Liver (tissue), 9 donors: ENCODE results near the gene KLHDC9. TPM values are rescaled to one million over a fixed set of nuclear protein-coding genes. Genes with fewer than 3 reads are reported as not detected.
A peak's percentile ranks its signal among the peaks of the same experiment; 100 is the strongest.

Source experiments
- DNase-seq: peaks from one replicate; pipeline ENCODE4 v3.0.0-alpha.2; 2017; ENCODE audit warnings: low spot score
- H3K27ac ChIP-seq, 2 donors: one replicate each; pipeline ENCODE4 v1.7.0; 2013; ENCODE audit warnings: inconsistent platforms in 2 of 2, low read length in 2 of 2, control low read depth in 1 of 2, low read depth in 1 of 2, mild to moderate bottlenecking in 1 of 2
- H3K27me3 ChIP-seq, 4 donors: one replicate each; pipeline versions ENCODE4 v1.6.1 to v1.7.0; 2013; ENCODE audit warnings: low read length in 3 of 4, inconsistent platforms in 1 of 4, mild to moderate bottlenecking in 1 of 4, moderate library complexity in 1 of 4; ENCODE audit not compliant: control insufficient read depth in 4 of 4, insufficient read depth in 4 of 4
- H3K36me3 ChIP-seq, 4 donors: one replicate each; pipeline versions ENCODE4 v1.6.1 to v1.7.0; 2013; ENCODE audit warnings: low read length in 3 of 4, mild to moderate bottlenecking in 3 of 4, low read depth in 1 of 4, moderate library complexity in 1 of 4; ENCODE audit not compliant: control insufficient read depth in 4 of 4, insufficient read depth in 3 of 4
- H3K4me1 ChIP-seq, 4 donors: one replicate each; pipeline versions ENCODE4 v1.6.1 to v1.7.0; 2013; ENCODE audit warnings: low read length in 3 of 4, mild to moderate bottlenecking in 3 of 4, moderate library complexity in 1 of 4; ENCODE audit not compliant: control insufficient read depth in 4 of 4, insufficient read depth in 4 of 4
- H3K4me3 ChIP-seq, 3 donors: one replicate each; pipeline versions ENCODE4 v1.6.1 to v1.7.0; 2013; ENCODE audit warnings: low read length in 3 of 3, control low read depth in 1 of 3, low read depth in 1 of 3, mild to moderate bottlenecking in 1 of 3
- H3K9ac ChIP-seq, 2 donors: one replicate each; pipeline ENCODE4 v1.7.0; 2013; ENCODE audit warnings: low read length in 2 of 2, mild to moderate bottlenecking in 2 of 2, moderate library complexity in 2 of 2, control low read depth in 1 of 2, low read depth in 1 of 2
- H3K9me3 ChIP-seq, 4 donors: one replicate each; pipeline versions ENCODE4 v1.6.1 to v1.7.0; 2013; ENCODE audit warnings: low read length in 3 of 4; ENCODE audit not compliant: control insufficient read depth in 4 of 4
- ATF3 ChIP-seq: IDR thresholded peaks from 2 replicates; pipeline ENCODE4 v1.6.1; 2016; ENCODE audit warnings: antibody characterized with exemption
- CTCF ChIP-seq: fragments of 150-350 bp; IDR thresholded peaks from 2 replicates; pipeline ENCODE4 v1.5.1; 2017; ENCODE audit warnings: improper control_type of control experiment, low read depth, low read length; ENCODE audit not compliant: missing input control
- EGR1 ChIP-seq, 2 donors: IDR thresholded peaks; 2 replicates each; pipeline ENCODE4 v1.6.1; 2016 to 2018; ENCODE audit warnings: antibody characterized with exemption in 2 of 2, low read depth in 2 of 2
- FOXA1 ChIP-seq: IDR thresholded peaks from 2 replicates; pipeline ENCODE4 v1.6.1; 2016; ENCODE audit warnings: antibody characterized with exemption
- FOXA2 ChIP-seq: IDR thresholded peaks from 2 replicates; pipeline ENCODE4 v1.6.1; 2016; ENCODE audit warnings: antibody characterized with exemption
- GABPA ChIP-seq, 2 donors: IDR thresholded peaks in 1 of 2; conservative IDR thresholded peaks in 1 of 2; 2 replicates each; pipeline ENCODE4 v1.6.1; 2016; ENCODE audit warnings: antibody characterized with exemption in 2 of 2, mild to moderate bottlenecking in 1 of 2, moderate library complexity in 1 of 2
- HNF4A ChIP-seq, 2 donors: conservative IDR thresholded peaks; 2 replicates each; pipeline ENCODE4 v1.6.1; 2016; ENCODE audit warnings: antibody characterized with exemption in 2 of 2, mild to moderate bottlenecking in 2 of 2
- HNF4G ChIP-seq: IDR thresholded peaks from 2 replicates; pipeline ENCODE4 v1.6.1; 2016; ENCODE audit warnings: antibody characterized with exemption
- JUND ChIP-seq, 2 donors: IDR thresholded peaks; 2 replicates each; pipeline ENCODE4 v1.6.1; 2016; ENCODE audit warnings: antibody characterized with exemption in 2 of 2
- MAX ChIP-seq: IDR thresholded peaks from 2 replicates; pipeline ENCODE4 v1.6.1; 2016; ENCODE audit warnings: antibody characterized with exemption
- NR2F2 ChIP-seq: IDR thresholded peaks from 2 replicates; pipeline ENCODE4 v1.6.1; 2016; ENCODE audit warnings: antibody characterized with exemption
- RAD21 ChIP-seq, 2 donors: IDR thresholded peaks; 2 replicates each; pipeline ENCODE4 v1.6.1; 2016; ENCODE audit warnings: antibody characterized with exemption in 2 of 2, mild to moderate bottlenecking in 2 of 2
- REST ChIP-seq: IDR thresholded peaks from 2 replicates; pipeline ENCODE4 v1.6.1; 2016; ENCODE audit warnings: antibody characterized with exemption, mild to moderate bottlenecking
- RXRA ChIP-seq, 2 donors: IDR thresholded peaks; 2 replicates each; pipeline ENCODE4 v1.6.1; 2017 to 2018; ENCODE audit warnings: antibody characterized with exemption in 2 of 2, mild to moderate bottlenecking in 1 of 2
- SP1 ChIP-seq: IDR thresholded peaks from 2 replicates; pipeline ENCODE4 v1.6.1; 2018; ENCODE audit warnings: antibody characterized with exemption, mild to moderate bottlenecking
- ZBTB33 ChIP-seq: IDR thresholded peaks from 2 replicates; pipeline ENCODE4 v1.6.1; 2016; ENCODE audit warnings: antibody characterized with exemption
- WGBS: extraction: QIAGEN DNeasy Blood & Tissue Kit; methylation state at CpG from one replicate; pipeline ENCODE4 v1.1.7; 2013; 5-methylcytosine and 5-hydroxymethylcytosine counted together
- polyA plus RNA-seq, 2 donors: library from polyadenylated mRNA; stranded (reverse) in 1 of 2; unstranded in 1 of 2; fragments of 200-250 nt in 1 of 2; fragments of >200 nt in 1 of 2; fragmentation: Nextera tagmentation in 1 of 2; extraction: Ambion mirVana in 1 of 2; gene quantifications; one replicate each; pipeline versions ENCODE4 v1.2.1 to v1.2.3, GENCODE V29; 2013 to 2015
- total RNA-seq, 2 donors: library from RNA; depleted of rRNA; stranded (reverse); fragments of >200 nt; gene quantifications; one replicate each; pipeline ENCODE4 v1.2.3, GENCODE V29; 2014
- donor health status: healthy.
- donor health status: healthy.
- donor health status: healthy.
- donor health status: healthy.
- donor health status: healthy.

KLHDC9 gene
- total and polyA plus RNA-seq, 4 donors = 1.9 to 3.3 (median 2.6) TPM

- H3K9me3 ChIP-seq = no peaks in the 10 kb centered on the region
- peak; percentile 61 for DNase-seq
- H3K9ac ChIP-seq = no peak overlapping the region
- TF ChIP-seq CTCF = peak; percentile 51
- TF ChIP-seq ATF3 = no peak
- peak; percentile 78 to 79 for TF ChIP-seq RAD21 (IDR thresholded peaks at IDR 0.05)
- H3K4me1 ChIP-seq = peaks cover 0 to 3% (median 0%) of the 10 kb centered on the region in 4 donors
- no peaks in the 10 kb centered on the region for H3K36me3 ChIP-seq
- no peak overlapping the region for H3K27ac ChIP-seq
- WGBS = 20% methylated on average over 1 of the region's 1 CpG
- H3K27me3 ChIP-seq = no peaks in the 10 kb centered on the region
- H3K4me3 ChIP-seq = no peak overlapping the region
Measured at GRCh38 chr1:161139766-161140165, 41.6 kb downstream of the KLHDC9 start.

GRCh38 chr1:161140755-161141400 lies 42.7 kb downstream of the KLHDC9 start:
- Histone ChIP-seq H3K9ac (no peak overlapping the region), H3K4me1 (peaks cover 0 to 3% (median 0%) of the 10 kb centered on the region in 4 donors), H3K27me3 (no peaks in the 10 kb centered on the region), H3K4me3 (no peak overlapping the region), H3K36me3 (no peaks in the 10 kb centered on the region), H3K9me3 (no peaks in the 10 kb centered on the region), H3K27ac (no peak overlapping the region)
- WGBS = 94% methylated on average over 29 of the region's 29 CpGs
- no peak for DNase-seq
- TF ChIP-seq ZBTB33 (no peak), MAX (no peak), FOXA2 (no peak), RXRA (IDR thresholded peaks at IDR 0.05) (no peak), SP1 (no peak), HNF4G (no peak), HNF4A (conservative IDR thresholded peaks at IDR 0.05) (no peak), NR2F2 (no peak), JUND (IDR thresholded peaks at IDR 0.05) (no peak), REST (no peak), EGR1 (IDR thresholded peaks at IDR 0.05; ENCODE audit: low read depth in 2 of 2) (no peak), ATF3 (no peak), RAD21 (IDR thresholded peaks at IDR 0.05) (no peak), GABPA (IDR thresholded peaks at IDR 0.05 in 1 of 2, conservative IDR thresholded peaks at IDR 0.05 in 1 of 2) (no peak), CTCF (no peak), FOXA1 (no peak)
